Nephron (organoid): ENCODE data around the gene ATP8A2.

Source experiments
- H3K27ac Mint-ChIP-seq, 3 experiments: 2 replicates each; pipeline ENCODE4 v1.8.0; 2020; ENCODE audit warnings: mixed read lengths in 3 of 3, mild to moderate bottlenecking in 2 of 3, moderate library complexity in 1 of 3
- H3K27me3 Mint-ChIP-seq: 2 replicates; pipeline ENCODE4 v1.8.0; 2021; ENCODE audit warnings: low read depth, mild to moderate bottlenecking, moderate library complexity, mixed read lengths
- H3K36me3 Mint-ChIP-seq: 2 replicates; pipeline ENCODE4 v1.8.0; 2020; ENCODE audit warnings: low read depth, mixed read lengths
- H3K4me1 Mint-ChIP-seq: 2 replicates; pipeline ENCODE4 v1.8.0; 2020; ENCODE audit warnings: mixed read lengths
- H3K4me3 Mint-ChIP-seq, 3 experiments: 2 replicates each; pipeline ENCODE4 v1.8.0; 2020; ENCODE audit warnings: mild to moderate bottlenecking in 3 of 3, mixed read lengths in 3 of 3, moderate library complexity in 2 of 3
- H3K9me3 Mint-ChIP-seq: 2 replicates; pipeline ENCODE4 v1.8.0; 2020; ENCODE audit warnings: mixed read lengths
- CTCF ChIP-seq, 3 experiments: fragments of 200-600 bp; sonication (generic); IDR thresholded peaks; one replicate each; pipeline ENCODE4 v1.5.0; 2021; ENCODE audit warnings: antibody characterized with exemption in 3 of 3; ENCODE audit not compliant: unreplicated experiment in 3 of 3

The ATP8A2 gene

DNA sequence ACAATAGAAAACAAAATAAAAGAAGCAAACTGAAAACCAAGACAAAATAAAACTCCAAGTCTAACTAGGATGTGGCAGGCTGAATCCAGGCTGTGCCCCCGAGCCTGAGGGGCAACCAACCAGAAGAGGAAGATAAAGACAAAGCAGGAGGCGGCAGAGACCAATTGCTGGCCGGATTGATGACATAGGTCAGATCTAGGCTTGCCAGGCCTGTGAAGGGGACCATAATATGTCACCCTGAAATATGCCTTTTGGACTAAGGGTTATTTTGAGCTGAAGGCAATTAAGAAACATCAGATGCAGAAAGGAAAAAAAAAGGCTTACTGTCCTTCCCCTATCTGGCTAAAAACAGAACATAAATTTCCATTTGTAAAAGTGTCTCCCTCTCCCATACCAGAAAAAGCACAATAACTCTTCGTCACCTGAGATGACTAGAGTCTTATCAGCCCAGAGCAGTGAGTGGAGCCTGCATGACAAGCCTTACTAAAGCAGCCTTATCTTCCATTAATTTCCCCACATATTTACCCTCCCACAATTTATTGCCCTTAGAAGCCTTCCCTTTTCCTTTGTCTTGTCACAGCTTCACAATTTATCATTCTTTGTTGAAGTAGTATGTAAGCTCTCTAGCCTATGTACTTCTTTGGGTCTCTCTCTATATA, 22.8 kb downstream of the ATP8A2 start:
- Mint-ChIP-seq H3K9me3 (peaks cover 10% of the 10 kb centered on the region), H3K36me3 (no peaks in the 10 kb centered on the region), H3K4me3 (no peak overlapping the region), H3K27me3 (peaks cover 8% of the 10 kb centered on the region), H3K4me1 (peaks cover 5% of the 10 kb centered on the region), H3K27ac (no peak overlapping the region)
- TF ChIP-seq CTCF (IDR thresholded peaks at IDR 0.05; ENCODE audit: unreplicated experiment in 3 of 3): no peak

- Mint-ChIP-seq H3K27ac (no peak overlapping the region), H3K9me3 (peaks cover 10% of the 10 kb centered on the region), H3K4me3 (no peak overlapping the region), H3K36me3 (no peaks in the 10 kb centered on the region), H3K4me1 (no peaks in the 10 kb centered on the region), H3K27me3 (no peaks in the 10 kb centered on the region)
- TF ChIP-seq CTCF (IDR thresholded peaks at IDR 0.05; ENCODE audit: unreplicated experiment in 3 of 3): no peak
Observed at GRCh38 chr13:25397763-25398162, 26.0 kb downstream of the ATP8A2 start.

- Mint-ChIP-seq H3K4me1 (no peaks in the 10 kb centered on the region), H3K27ac (no peak overlapping the region), H3K27me3 (peaks cover 4% of the 10 kb centered on the region), H3K9me3 (no peaks in the 10 kb centered on the region), H3K36me3 (no peaks in the 10 kb centered on the region), H3K4me3 (no peak overlapping the region)
- no peak for TF ChIP-seq CTCF (IDR thresholded peaks at IDR 0.05; ENCODE audit: unreplicated experiment in 3 of 3)
Observed at GRCh38 chr13:25400925-25401324, 29.2 kb downstream of the ATP8A2 start.

- peaks cover 4% of the 10 kb centered on the region for H3K27me3 Mint-ChIP-seq
- no peak overlapping the region for H3K27ac Mint-ChIP-seq
- H3K9me3 Mint-ChIP-seq: no peaks in the 10 kb centered on the region
- no peaks in the 10 kb centered on the region for H3K4me1 Mint-ChIP-seq
- TF ChIP-seq CTCF (IDR thresholded peaks at IDR 0.05; ENCODE audit: unreplicated experiment in 3 of 3): no peak
- no peaks in the 10 kb centered on the region for H3K36me3 Mint-ChIP-seq
- H3K4me3 Mint-ChIP-seq: no peak overlapping the region
Observed at GRCh38 chr13:25401958-25402357, 30.2 kb downstream of the ATP8A2 start.

GRCh38 chr13:25406377-25406776, 34.6 kb downstream of the ATP8A2 start:
- TF ChIP-seq CTCF (IDR thresholded peaks at IDR 0.05; ENCODE audit: unreplicated experiment in 3 of 3): no peak
- H3K9me3 Mint-ChIP-seq: peaks cover 5% of the 10 kb centered on the region
- no peaks in the 10 kb centered on the region for H3K36me3 Mint-ChIP-seq
- no peak overlapping the region for H3K4me3 Mint-ChIP-seq
- H3K4me1 Mint-ChIP-seq: no peaks in the 10 kb centered on the region
- no peak overlapping the region for H3K27ac Mint-ChIP-seq
- H3K27me3 Mint-ChIP-seq: peaks cover 4% of the 10 kb centered on the region

- no peak overlapping the region for H3K4me3 Mint-ChIP-seq
- no peak for TF ChIP-seq CTCF (IDR thresholded peaks at IDR 0.05; ENCODE audit: unreplicated experiment in 3 of 3)
- no peaks in the 10 kb centered on the region for H3K4me1 Mint-ChIP-seq
- no peaks in the 10 kb centered on the region for H3K36me3 Mint-ChIP-seq
- peaks cover 8% of the 10 kb centered on the region for H3K9me3 Mint-ChIP-seq
- peaks cover 2% of the 10 kb centered on the region for H3K27me3 Mint-ChIP-seq
- no peak overlapping the region for H3K27ac Mint-ChIP-seq
Observed at GRCh38 chr13:25409938-25410337, 38.2 kb downstream of the ATP8A2 start.
